GM12878 (cell line): ENCODE data around the gene GPM6B. TPM values are rescaled to one million over a fixed set of nuclear protein-coding genes. Genes with fewer than 3 reads are reported as not detected.

Experiments used
- ATAC-seq: fragments of 200-7000 bp; cut with Tn5 transposase; 3 replicates; pipeline ENCODE4 v1.9.1; 2020; ENCODE audit warnings: mild to moderate bottlenecking, moderate library complexity
- BruUV-seq: library from RNA; stranded (reverse); fragments of 400-500 nt; replicated peaks from 2 replicates; lab custom pipeline; 2021; lab: Mats Ljungman, UMichigan
- CTCF ChIA-PET: fragments of 300-600 bp; sonication (Branson Sonifier 250); formaldehyde crosslinking; extraction: SDS; loops from one replicate; lab custom pipeline; 2021; ENCODE audit warnings: inconsistent platforms; lab: Yijun Ruan, JAX
- POLR2A ChIA-PET: fragments of 350-600 bp; formaldehyde crosslinking; extraction: SDS; loops from one replicate; lab custom pipeline; 2021; ENCODE audit warnings: inconsistent platforms; lab: Charles Lee
- RAD21 ChIA-PET: fragments of 300-600 bp; sonication (Branson Sonifier 250); formaldehyde crosslinking; loops from one replicate; lab custom pipeline; 2023; ENCODE audit warnings: antibody characterized with exemption; ENCODE audit not compliant: unreplicated experiment; lab: Charles Lee
- SMC1A ChIA-PET: fragments of 300-600 bp; sonication (Branson Sonifier 250); formaldehyde crosslinking; loops from one replicate; lab custom pipeline; 2023; ENCODE audit not compliant: unreplicated experiment, uncharacterized antibody; lab: Charles Lee
- DNase-seq: peaks from one replicate; pipeline ENCODE4 v3.0.0-alpha.2; 2011; ENCODE audit warnings: low read depth, low spot score
- FAIRE-seq: peaks from 3 replicates; lab custom pipeline; 2011; peaks lifted over from hg19 to GRCh38; lab: Jason Lieb, UNC
- H2AFZ ChIP-seq: 2 replicates; pipeline ENCODE4 v1.6.0; 2011; ENCODE audit warnings: low read depth, low read length, control low read depth; ENCODE audit not compliant: control insufficient read depth
- H3K27ac ChIP-seq: 2 replicates; pipeline ENCODE4 v1.5.1; 2011; ENCODE audit warnings: control low read depth; ENCODE audit not compliant: control insufficient read depth, insufficient read depth
- H3K27me3 ChIP-seq, 2 experiments: replicated peaks in 1 of 2; 2 replicates each; pipeline versions ENCODE4 v1.6.0 to v1.6.1; 2011; ENCODE audit warnings: low read length in 1 of 2; ENCODE audit not compliant: control insufficient read depth in 2 of 2, insufficient read depth in 2 of 2
- H3K36me3 ChIP-seq, 2 experiments: 2 replicates each; pipeline ENCODE4 v1.5.1; 2011; ENCODE audit warnings: low read length in 1 of 2; ENCODE audit not compliant: control insufficient read depth in 2 of 2, insufficient read depth in 2 of 2
- H3K4me1 ChIP-seq: 2 replicates; pipeline ENCODE4 v1.6.1; 2011; ENCODE audit warnings: mild to moderate bottlenecking, low read length, moderate library complexity, mixed read lengths; ENCODE audit not compliant: control insufficient read depth, insufficient read depth
- H3K4me2 ChIP-seq: 2 replicates; pipeline ENCODE4 v1.6.0; 2011; ENCODE audit warnings: control low read depth; ENCODE audit not compliant: control insufficient read depth, insufficient read depth
- H3K4me3 ChIP-seq: fragments of 200-600 bp; sonication (generic); 2 replicates; pipeline ENCODE4 v1.5.1; 2016
- H3K79me2 ChIP-seq: 2 replicates; pipeline ENCODE4 v1.6.0; 2011; ENCODE audit warnings: low read length; ENCODE audit not compliant: control insufficient read depth, insufficient read depth
- H3K9ac ChIP-seq: 2 replicates; pipeline ENCODE4 v1.8.0; 2011; ENCODE audit warnings: low read length, control low read depth, mixed read lengths; ENCODE audit not compliant: control insufficient read depth, insufficient read depth
- H3K9me3 ChIP-seq: replicated peaks from 3 replicates; pipeline ENCODE4 v1.5.1; 2011; ENCODE audit warnings: mild to moderate bottlenecking, low read length; ENCODE audit not compliant: control insufficient read depth, insufficient read depth
- H4K20me1 ChIP-seq: 2 replicates; pipeline ENCODE4 v1.6.0; 2011; ENCODE audit not compliant: control insufficient read depth, insufficient read depth
- NFYA ChIP-seq: IDR thresholded peaks from 2 replicates; pipeline ENCODE4 v1.6.1; 2011; ENCODE audit warnings: low read depth, mild to moderate bottlenecking, low read length, improper control_type of control experiment, borderline replicate concordance
- SIN3A ChIP-seq: IDR thresholded peaks from 2 replicates; pipeline ENCODE4 v1.6.1; 2012; ENCODE audit warnings: low read depth, low read length, improper control_type of control experiment
- ZNF274 ChIP-seq: IDR thresholded peaks from one replicate; pipeline ENCODE4 v1.8.0; 2011; ENCODE audit not compliant: insufficient read length, insufficient read depth
- WGBS: methylation state at CpG from one replicate; pipeline ENCODE4 v1.1.6; 2016; ENCODE audit warnings: low lambda C conversion rate; ENCODE audit not compliant: insufficient replicate concordance, insufficient coverage; ENCODE audit errors: missing lambda C conversion rate; 5-methylcytosine and 5-hydroxymethylcytosine counted together
- in situ Hi-C: fragments of 300-500 bp; cut with MboI; formaldehyde crosslinking; loops from 9 replicates; pipeline ENCODE4 v1.14.3; 2018; ENCODE audit warnings: mixed read lengths
- intact Hi-C: fragments of 100-400 bp; cut with micrococcal nuclease; formaldehyde crosslinking; loops from one replicate; pipeline ENCODE4 v1.14.2; 2022; ENCODE audit not compliant: unreplicated experiment
- polyA plus RNA-seq, 11 experiments: library from polyadenylated mRNA; depleted of rRNA in 4 of 11; unstranded in 6 of 11; stranded (reverse) in 5 of 11; fragments of >200 nt; fragmentation: Nextera tagmentation in 4 of 11; fragmentation: Illumina TruSeq in 1 of 11; extraction: Ambion mirVana in 4 of 11; extraction: Trizol in 1 of 11; gene quantifications; 1 replicate in 1 of 11; 2 replicates in 10 of 11; pipeline versions ENCODE4 v1.2.1 to v1.2.3, GENCODE V29; 2011 to 2016; ENCODE audit warnings: inconsistent platforms in 2 of 11, missing spikeins in 2 of 11, low read depth in 1 of 11
- total RNA-seq, 4 experiments: library from RNA; depleted of rRNA in 3 of 4; stranded (reverse); fragments of >200 nt in 3 of 4; fragmentation: Illumina TruSeq in 1 of 4; extraction: Trizol in 1 of 4; gene quantifications; 2 replicates each; pipeline versions ENCODE4 v1.2.1 to v1.2.3, GENCODE V29; 2013 to 2021
- TF ChIP-seq, protein P1 (sequence below): fragments of 450-650 bp; formaldehyde crosslinking; IDR thresholded peaks from 2 replicates; pipeline ENCODE4 v1.4.0; 2022; ENCODE audit warnings: mild to moderate bottlenecking, moderate library complexity
- TF ChIP-seq, protein P2 (sequence below): IDR thresholded peaks from 2 replicates; pipeline ENCODE4 v1.6.1; 2011; ENCODE audit warnings: low read depth, low read length, improper control_type of control experiment, borderline replicate concordance
- TF ChIP-seq, protein P3 (sequence below): fragments of 450-650 bp; IDR thresholded peaks from 2 replicates; pipeline ENCODE4 v1.6.1; 2016; ENCODE audit warnings: mild to moderate bottlenecking

The GPM6B gene
- total and polyA plus RNA-seq, 10 of the 15 experiments (the other 5 are each of a cell fraction or from before 2014, with no cell fraction given) = 0.01 to 2.6 (median 0.37) TPM; not detected in 2

DNA sequence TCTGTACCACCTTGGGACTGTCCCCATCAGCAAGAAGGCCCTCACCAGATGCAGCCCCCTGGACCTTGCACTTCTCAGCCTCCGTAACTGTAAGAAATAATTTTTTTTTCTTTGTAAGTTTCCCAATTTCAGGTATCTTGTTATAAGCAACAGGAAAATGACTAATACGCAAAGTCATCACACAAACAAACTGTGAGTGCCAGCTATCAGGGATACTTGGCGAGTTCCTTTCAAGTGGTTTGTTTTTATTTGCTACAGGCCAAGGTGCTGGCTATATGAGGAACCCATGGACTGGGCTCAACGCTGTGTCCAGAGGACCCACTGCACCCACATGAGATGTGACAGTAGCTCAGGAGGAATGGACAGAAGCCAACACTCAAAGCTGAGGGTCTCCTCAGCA is 11.5 kb upstream of the GPM6B start (continued):
- TF ChIP-seq, protein P1, sequence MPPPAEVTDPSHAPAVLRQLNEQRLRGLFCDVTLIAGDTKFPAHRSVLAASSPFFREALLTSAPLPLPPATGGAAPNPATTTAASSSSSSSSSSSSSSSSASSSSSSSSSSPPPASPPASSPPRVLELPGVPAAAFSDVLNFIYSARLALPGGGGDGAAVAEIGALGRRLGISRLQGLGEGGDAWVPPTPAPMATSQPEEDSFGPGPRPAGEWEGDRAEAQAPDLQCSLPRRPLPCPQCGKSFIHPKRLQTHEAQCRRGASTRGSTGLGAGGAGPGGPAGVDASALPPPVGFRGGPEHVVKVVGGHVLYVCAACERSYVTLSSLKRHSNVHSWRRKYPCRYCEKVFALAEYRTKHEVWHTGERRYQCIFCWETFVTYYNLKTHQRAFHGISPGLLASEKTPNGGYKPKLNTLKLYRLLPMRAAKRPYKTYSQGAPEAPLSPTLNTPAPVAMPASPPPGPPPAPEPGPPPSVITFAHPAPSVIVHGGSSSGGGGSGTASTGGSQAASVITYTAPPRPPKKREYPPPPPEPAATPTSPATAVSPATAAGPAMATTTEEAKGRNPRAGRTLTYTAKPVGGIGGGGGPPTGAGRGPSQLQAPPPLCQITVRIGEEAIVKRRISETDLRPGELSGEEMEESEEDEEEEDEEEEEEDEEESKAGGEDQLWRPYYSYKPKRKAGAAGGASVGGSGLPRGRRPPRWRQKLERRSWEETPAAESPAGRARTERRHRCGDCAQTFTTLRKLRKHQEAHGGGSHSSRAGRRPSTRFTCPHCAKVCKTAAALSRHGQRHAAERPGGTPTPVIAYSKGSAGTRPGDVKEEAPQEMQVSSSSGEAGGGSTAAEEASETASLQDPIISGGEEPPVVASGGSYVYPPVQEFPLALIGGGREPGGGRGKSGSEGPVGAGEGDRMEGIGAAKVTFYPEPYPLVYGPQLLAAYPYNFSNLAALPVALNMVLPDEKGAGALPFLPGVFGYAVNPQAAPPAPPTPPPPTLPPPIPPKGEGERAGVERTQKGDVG = no peak
- TF ChIP-seq, protein P2, sequence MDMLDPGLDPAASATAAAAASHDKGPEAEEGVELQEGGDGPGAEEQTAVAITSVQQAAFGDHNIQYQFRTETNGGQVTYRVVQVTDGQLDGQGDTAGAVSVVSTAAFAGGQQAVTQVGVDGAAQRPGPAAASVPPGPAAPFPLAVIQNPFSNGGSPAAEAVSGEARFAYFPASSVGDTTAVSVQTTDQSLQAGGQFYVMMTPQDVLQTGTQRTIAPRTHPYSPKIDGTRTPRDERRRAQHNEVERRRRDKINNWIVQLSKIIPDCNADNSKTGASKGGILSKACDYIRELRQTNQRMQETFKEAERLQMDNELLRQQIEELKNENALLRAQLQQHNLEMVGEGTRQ = no peak
- TF ChIP-seq ZNF274 = no peak

DNA sequence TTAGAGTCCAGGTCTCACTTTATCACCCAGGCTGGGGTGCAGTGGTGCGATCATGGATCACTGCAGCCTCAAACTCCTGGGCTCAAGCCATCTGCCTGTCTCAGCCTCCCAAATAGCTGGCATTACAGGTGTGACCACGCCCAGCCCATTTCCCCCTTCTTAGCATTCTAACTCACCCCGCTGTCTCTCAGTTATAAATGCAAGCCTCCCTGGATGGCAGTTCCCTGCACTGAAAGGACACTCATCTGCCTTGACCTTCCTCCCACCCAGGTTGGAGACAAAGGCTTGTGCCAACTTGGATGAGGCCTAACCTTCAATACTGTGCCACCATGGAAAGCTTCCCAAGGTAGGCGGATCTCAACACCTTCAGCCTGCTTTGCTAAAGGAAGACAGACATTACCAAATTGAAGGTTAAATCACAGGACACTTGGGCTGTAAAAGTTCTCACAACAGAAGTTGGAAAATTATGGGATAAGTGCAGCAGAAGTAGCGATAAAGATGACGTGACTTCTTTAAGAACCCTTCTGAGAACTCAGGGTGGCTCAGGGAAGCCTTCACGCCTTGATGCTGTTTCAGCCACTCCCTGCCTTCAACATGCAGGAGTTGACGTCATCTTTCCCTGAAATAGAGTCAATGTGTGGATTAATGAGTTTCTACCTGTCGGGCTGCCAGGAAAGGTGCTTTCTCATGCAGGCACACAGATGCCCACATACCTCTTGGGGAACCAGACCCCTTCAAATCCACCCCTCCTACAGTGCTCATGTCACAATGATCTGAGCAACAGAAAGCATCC is 10.6 kb upstream of the GPM6B start:
- CTCF ChIA-PET = no interaction called here
- BruUV-seq = no TSS peak

More for the DNA sequence above, 10.6 kb upstream of the GPM6B start:
- intact Hi-C loops = no loop called here
- DNase-seq = no peak
- 38% methylated on average over 9 of the region's 9 CpGs for WGBS
- H3K27ac ChIP-seq = no peak overlapping the region
- in situ Hi-C loops = no loop called here
- H3K9ac ChIP-seq = no peak overlapping the region
- ChIA-PET RAD21 (no interaction called here), SMC1A (interaction anchor here (1.0 kb wide), 1 partner anchor 9 kb away, joined by 3 read pairs; no protein-coding TSS in a partner anchor), POLR2A (interaction anchor here (0.6 kb wide), 1 partner anchor 1069 kb away, joined by 4 read pairs; no protein-coding TSS in a partner anchor)
- H3K4me2 ChIP-seq = no peak overlapping the region
- H3K9me3 ChIP-seq = no peaks in the 10 kb centered on the region; the same call in 2 of the 3 replicates
- no peaks in the 10 kb centered on the region for H3K36me3 ChIP-seq
- H3K27me3 ChIP-seq = no peaks in the 10 kb centered on the region; a peak in 1 of 4 replicates
- FAIRE-seq = no peak
- TF ChIP-seq SIN3A = no peak
- TF ChIP-seq, protein P3, sequence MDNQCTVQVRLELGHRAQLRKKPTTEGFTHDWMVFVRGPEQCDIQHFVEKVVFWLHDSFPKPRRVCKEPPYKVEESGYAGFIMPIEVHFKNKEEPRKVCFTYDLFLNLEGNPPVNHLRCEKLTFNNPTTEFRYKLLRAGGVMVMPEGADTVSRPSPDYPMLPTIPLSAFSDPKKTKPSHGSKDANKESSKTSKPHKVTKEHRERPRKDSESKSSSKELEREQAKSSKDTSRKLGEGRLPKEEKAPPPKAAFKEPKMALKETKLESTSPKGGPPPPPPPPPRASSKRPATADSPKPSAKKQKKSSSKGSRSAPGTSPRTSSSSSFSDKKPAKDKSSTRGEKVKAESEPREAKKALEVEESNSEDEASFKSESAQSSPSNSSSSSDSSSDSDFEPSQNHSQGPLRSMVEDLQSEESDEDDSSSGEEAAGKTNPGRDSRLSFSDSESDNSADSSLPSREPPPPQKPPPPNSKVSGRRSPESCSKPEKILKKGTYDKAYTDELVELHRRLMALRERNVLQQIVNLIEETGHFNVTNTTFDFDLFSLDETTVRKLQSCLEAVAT = no peak
- no peak for TF ChIP-seq NFYA
- no peak overlapping the region for H2AFZ ChIP-seq
- no peaks in the 10 kb centered on the region; the same call in 1 of the 2 replicates for H3K4me1 ChIP-seq
- H4K20me1 ChIP-seq = no peaks in the 10 kb centered on the region
- no peak overlapping the region for H3K4me3 ChIP-seq
- ATAC-seq = no peak
- H3K79me2 ChIP-seq = no peaks in the 10 kb centered on the region
